Measurements from ENCODE around the gene CLEC4M. TPM values are rescaled to one million over a fixed set of nuclear protein-coding genes. Genes with fewer than 3 reads are reported as not detected.
A peak's percentile ranks its signal among the peaks of the same experiment; 100 is the strongest.
"Not testable (repeated sequence)": the region's sequence is repeated elsewhere in the genome, so short reads cannot be mapped to it uniquely, and the experiment has no call there.

Gene CLEC4M
- total RNA-seq, 3 donors from 2014 or later: not detected

GRCh38 chr19:7734220-7735203 is 28.5 kb upstream of the CLEC4M start:
- ATAC-seq: no peak

GRCh38 chr19:7736148-7736547 is 26.9 kb upstream of the CLEC4M start:
- ATAC-seq (no peak), DNase-seq (no peak)
- peaks cover 8% of the 10 kb centered on the region for H3K4me1 Mint-ChIP-seq (ENCODE audit: low read depth)
- H3K36me3 Mint-ChIP-seq (ENCODE audit: insufficient read depth): no peaks in the 10 kb centered on the region
- no peaks in the 10 kb centered on the region for H3K9me3 Mint-ChIP-seq
- H3K4me3 Mint-ChIP-seq: no peak overlapping the region
- peaks cover 18% of the 10 kb centered on the region for H3K27me3 Mint-ChIP-seq (ENCODE audit: low read depth)

More at GRCh38 chr19:7734220-7735203, 28.5 kb upstream of the CLEC4M start:
- no peak overlapping the region for H3K4me3 Mint-ChIP-seq
- H3K27me3 Mint-ChIP-seq (ENCODE audit: low read depth): peaks cover 28% of the 10 kb centered on the region
- peaks cover 13% of the 10 kb centered on the region for H3K4me1 Mint-ChIP-seq (ENCODE audit: low read depth)
- no peaks in the 10 kb centered on the region for H3K36me3 Mint-ChIP-seq (ENCODE audit: insufficient read depth)
- no peak for DNase-seq
- H3K9me3 Mint-ChIP-seq: no peaks in the 10 kb centered on the region

- no peak overlapping the region for H3K4me3 Mint-ChIP-seq
- no peak for ATAC-seq
- H3K36me3 Mint-ChIP-seq (ENCODE audit: insufficient read depth): no peaks in the 10 kb centered on the region
- no peaks in the 10 kb centered on the region for H3K9me3 Mint-ChIP-seq
- DNase-seq: no peak
- H3K27me3 Mint-ChIP-seq (ENCODE audit: low read depth): peaks cover 10% of the 10 kb centered on the region
- peaks cover 8% of the 10 kb centered on the region for H3K4me1 Mint-ChIP-seq (ENCODE audit: low read depth)
Measured at GRCh38 chr19:7737215-7737614, 25.8 kb upstream of the CLEC4M start.

GRCh38 chr19:7738023-7738422 is 25.0 kb upstream of the CLEC4M start:
- no peak overlapping the region for H3K4me3 Mint-ChIP-seq
- H3K9me3 Mint-ChIP-seq: no peaks in the 10 kb centered on the region
- H3K27me3 Mint-ChIP-seq (ENCODE audit: low read depth): peaks cover 8% of the 10 kb centered on the region
- H3K36me3 Mint-ChIP-seq (ENCODE audit: insufficient read depth): no peaks in the 10 kb centered on the region
- H3K4me1 Mint-ChIP-seq (ENCODE audit: low read depth): peaks cover 8% of the 10 kb centered on the region
- DNase-seq (no peak), ATAC-seq (peak; percentile 86 to 91)

GRCh38 chr19:7739211-7739755 is 23.8 kb upstream of the CLEC4M start:
- Mint-ChIP-seq H3K36me3 (ENCODE audit: insufficient read depth) (no peaks in the 10 kb centered on the region), H3K4me3 (no peak overlapping the region), H3K9me3 (no peaks in the 10 kb centered on the region), H3K4me1 (ENCODE audit: low read depth) (peaks cover 10% of the 10 kb centered on the region), H3K27me3 (ENCODE audit: low read depth) (peaks cover 10% of the 10 kb centered on the region)
- ATAC-seq (no peak), DNase-seq (no peak)

GRCh38 chr19:7739801-7740681 is 23.0 kb upstream of the CLEC4M start:
- H3K9me3 Mint-ChIP-seq: no peaks in the 10 kb centered on the region
- no peak overlapping the region for H3K4me3 Mint-ChIP-seq
- DNase-seq (no peak), ATAC-seq (no peak)
- peaks cover 14% of the 10 kb centered on the region for H3K4me1 Mint-ChIP-seq (ENCODE audit: low read depth)
- H3K27me3 Mint-ChIP-seq (ENCODE audit: low read depth): peaks cover 7% of the 10 kb centered on the region
- H3K36me3 Mint-ChIP-seq (ENCODE audit: insufficient read depth): no peaks in the 10 kb centered on the region

- H3K27me3 Mint-ChIP-seq (ENCODE audit: low read depth): peaks cover 5% of the 10 kb centered on the region
- ATAC-seq: no peak
- H3K4me1 Mint-ChIP-seq (ENCODE audit: low read depth): peaks cover 14% of the 10 kb centered on the region
- DNase-seq: no peak
- no peak overlapping the region for H3K4me3 Mint-ChIP-seq
- no peaks in the 10 kb centered on the region for H3K9me3 Mint-ChIP-seq
- H3K36me3 Mint-ChIP-seq (ENCODE audit: insufficient read depth): no peaks in the 10 kb centered on the region
Measured at GRCh38 chr19:7740682-7741054, 22.4 kb upstream of the CLEC4M start.

GRCh38 chr19:7742575-7742974 is 20.5 kb upstream of the CLEC4M start:
- no peaks in the 10 kb centered on the region for H3K36me3 Mint-ChIP-seq (ENCODE audit: insufficient read depth)
- H3K27me3 Mint-ChIP-seq (ENCODE audit: low read depth): peaks cover 9% of the 10 kb centered on the region
- no peaks in the 10 kb centered on the region for H3K9me3 Mint-ChIP-seq
- no peak for DNase-seq
- H3K4me1 Mint-ChIP-seq (ENCODE audit: low read depth): peaks cover 12% of the 10 kb centered on the region
- no peak overlapping the region for H3K4me3 Mint-ChIP-seq
- no peak for ATAC-seq

- no peak overlapping the region for H3K4me3 Mint-ChIP-seq
- no peaks in the 10 kb centered on the region for H3K36me3 Mint-ChIP-seq (ENCODE audit: insufficient read depth)
- H3K27me3 Mint-ChIP-seq (ENCODE audit: low read depth): peaks cover 9% of the 10 kb centered on the region
- H3K4me1 Mint-ChIP-seq (ENCODE audit: low read depth): peaks cover 10% of the 10 kb centered on the region
- ATAC-seq: no peak
- DNase-seq: no peak
- H3K9me3 Mint-ChIP-seq: no peaks in the 10 kb centered on the region
Measured at GRCh38 chr19:7742991-7743390, 20.1 kb upstream of the CLEC4M start.

GRCh38 chr19:7743425-7743841 is 19.6 kb upstream of the CLEC4M start:
- Mint-ChIP-seq H3K36me3 (ENCODE audit: insufficient read depth) (no peaks in the 10 kb centered on the region), H3K27me3 (ENCODE audit: low read depth) (peaks cover 9% of the 10 kb centered on the region), H3K4me3 (no peak overlapping the region), H3K9me3 (no peaks in the 10 kb centered on the region), H3K4me1 (ENCODE audit: low read depth) (peaks cover 9% of the 10 kb centered on the region)
- DNase-seq (no peak), ATAC-seq (peak; percentile 55 to 92)

- DNase-seq: no peak
Measured at GRCh38 chr19:7744199-7744786, 18.8 kb upstream of the CLEC4M start.

GRCh38 chr19:7744871-7745650 is 18.0 kb upstream of the CLEC4M start:
- peaks cover 14% of the 10 kb centered on the region for H3K27me3 Mint-ChIP-seq (ENCODE audit: low read depth)
- no peaks in the 10 kb centered on the region for H3K36me3 Mint-ChIP-seq (ENCODE audit: insufficient read depth)
- peaks cover 10% of the 10 kb centered on the region for H3K4me1 Mint-ChIP-seq (ENCODE audit: low read depth)
- DNase-seq (no peak), ATAC-seq (no peak)
- peaks cover under 1% of the 10 kb centered on the region for H3K9me3 Mint-ChIP-seq
- no peak overlapping the region for H3K4me3 Mint-ChIP-seq

More at GRCh38 chr19:7744199-7744786, 18.8 kb upstream of the CLEC4M start:
- Mint-ChIP-seq H3K4me1 (ENCODE audit: low read depth) (peaks cover 9% of the 10 kb centered on the region), H3K9me3 (no peaks in the 10 kb centered on the region), H3K4me3 (no peak overlapping the region), H3K27me3 (ENCODE audit: low read depth) (peaks cover 14% of the 10 kb centered on the region), H3K36me3 (ENCODE audit: insufficient read depth) (no peaks in the 10 kb centered on the region)
- ATAC-seq: no peak

GRCh38 chr19:7746306-7746705 is 16.7 kb upstream of the CLEC4M start:
- not testable (repeated sequence) for H3K9me3 Mint-ChIP-seq; H3K36me3 Mint-ChIP-seq (ENCODE audit: insufficient read depth); H3K4me3 Mint-ChIP-seq; DNase-seq; ATAC-seq
- peaks cover 21% of the 10 kb centered on the region for H3K4me1 Mint-ChIP-seq (ENCODE audit: low read depth)
- peaks cover 14% of the 10 kb centered on the region for H3K27me3 Mint-ChIP-seq (ENCODE audit: low read depth)
